H1 (cell line): ENCODE measurements around the gene TMC3.

Experiments
- CTCF ChIP-seq, 3 experiments: IDR thresholded peaks; 1 replicate in 2 of 3; 2 replicates in 1 of 3; pipeline versions ENCODE4 v1.5.1 to v1.6.1; 2011; ENCODE audit warnings: low read length in 3 of 3, mild to moderate bottlenecking in 3 of 3, inconsistent platforms in 2 of 3, low read depth in 1 of 3, moderate library complexity in 1 of 3; ENCODE audit not compliant: insufficient read depth in 1 of 3; ENCODE audit errors: control extremely low read depth in 1 of 3
- MAX ChIP-seq: IDR thresholded peaks from 2 replicates; pipeline ENCODE4 v1.6.1; 2012; ENCODE audit warnings: inconsistent platforms
- NRF1 ChIP-seq: IDR thresholded peaks from 2 replicates; pipeline ENCODE4 v1.6.1; 2011; ENCODE audit warnings: mild to moderate bottlenecking, low read depth, low read length, improper control_type of control experiment
- POLR2A ChIP-seq, 2 experiments: IDR thresholded peaks; 1 replicate in 1 of 2; 2 replicates in 1 of 2; pipeline ENCODE4 v1.6.1; 2011; ENCODE audit warnings: low read depth in 2 of 2, low read length in 2 of 2, mild to moderate bottlenecking in 2 of 2; ENCODE audit errors: control extremely low read depth in 1 of 2
- POLR2AphosphoS5 ChIP-seq: IDR thresholded peaks from 2 replicates; pipeline ENCODE4 v1.6.1; 2011; ENCODE audit warnings: low read depth, low read length
- RBBP5 ChIP-seq: IDR thresholded peaks from 2 replicates; pipeline ENCODE4 v1.7.1; 2012; ENCODE audit warnings: low read depth, mild to moderate bottlenecking, inconsistent platforms, low read length, moderate library complexity, borderline replicate concordance
- RFX5 ChIP-seq: IDR thresholded peaks from 2 replicates; pipeline ENCODE4 v1.6.1; 2011; ENCODE audit warnings: low read depth, low read length, improper control_type of control experiment, borderline replicate concordance
- RNF2 ChIP-seq: fragments of 200-900, 300-1000 bp; sonication (generic); IDR thresholded peaks from 2 replicates; pipeline ENCODE4 v1.7.1; 2016; ENCODE audit warnings: borderline replicate concordance, low read depth, mild to moderate bottlenecking, antibody characterized with exemption, low read length; ENCODE audit not compliant: poor library complexity, severe bottlenecking; ENCODE audit errors: missing control alignments
- TAF1 ChIP-seq: IDR thresholded peaks from 2 replicates; pipeline ENCODE4 v1.6.1; 2011; ENCODE audit warnings: mild to moderate bottlenecking, low read depth, low read length

- TF ChIP-seq POLR2A (IDR thresholded peaks at IDR 0.05; ENCODE audit: control extremely low read depth in 1 of 2, low read depth in 2 of 2, low read length in 2 of 2): no peak
- TF ChIP-seq CTCF (IDR thresholded peaks at IDR 0.05; ENCODE audit: control extremely low read depth in 1 of 3, insufficient read depth in 1 of 3, low read depth in 1 of 3, low read length in 3 of 3): no peak
- TF ChIP-seq RNF2: no peak
- no peak for TF ChIP-seq POLR2AphosphoS5
- TF ChIP-seq MAX: no peak
- no peak for TF ChIP-seq RBBP5
- no peak for TF ChIP-seq RFX5
- TF ChIP-seq NRF1: no peak
- TF ChIP-seq TAF1: no peak
Observed at GRCh38 chr15:81313686-81314085, 60.3 kb downstream of the TMC3 start.
